Stimulated activated CD8-positive, alpha-beta memory T cell treated with anti-CD3 and anti-CD28 coated beads, Interleukin-12 subunit alpha, Interleukin-12 subunit beta, amount 100 ng/mL, for 24 hours (primary cell): Measurements from ENCODE around the gene ONECUT3.

Experiments
- DNase-seq: peaks from one replicate; pipeline ENCODE4 v3.0.0-alpha.2; 2020; ENCODE audit errors: extremely low read depth

The ONECUT3 gene

DNA sequence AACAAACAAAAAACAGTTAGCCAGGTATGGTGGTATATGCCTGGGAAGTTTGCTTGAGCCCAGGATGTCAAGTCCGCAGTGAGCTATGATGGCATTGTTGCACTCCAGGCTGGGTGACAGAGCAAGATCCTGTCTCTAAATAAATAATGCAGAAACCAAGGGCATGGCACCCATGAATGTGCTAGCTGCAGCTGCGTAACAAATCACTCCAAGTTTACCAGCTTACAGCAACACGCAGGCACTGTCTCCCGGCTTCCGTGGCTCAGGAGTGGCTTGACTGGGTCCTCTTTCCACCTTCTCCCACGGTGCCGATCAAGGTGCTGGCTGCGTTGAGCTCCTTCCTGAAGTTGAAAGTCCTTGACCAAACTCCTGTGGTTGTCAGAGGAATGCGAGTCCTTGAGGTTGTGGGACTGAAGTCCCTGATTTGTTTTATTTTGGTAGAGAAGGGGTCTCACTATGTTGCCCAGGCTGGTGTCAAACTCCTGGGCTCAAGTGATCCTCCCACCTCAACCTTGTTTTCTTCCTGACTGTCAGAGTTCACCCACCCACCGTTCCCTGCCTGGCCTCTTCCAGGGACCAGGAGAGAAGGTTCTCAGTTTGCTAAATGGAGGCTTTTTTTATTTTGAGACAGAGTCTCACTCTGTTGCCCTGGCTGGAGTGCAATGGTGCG is 13.2 kb upstream of the ONECUT3 start:
- DNase-seq = no peak

DNA sequence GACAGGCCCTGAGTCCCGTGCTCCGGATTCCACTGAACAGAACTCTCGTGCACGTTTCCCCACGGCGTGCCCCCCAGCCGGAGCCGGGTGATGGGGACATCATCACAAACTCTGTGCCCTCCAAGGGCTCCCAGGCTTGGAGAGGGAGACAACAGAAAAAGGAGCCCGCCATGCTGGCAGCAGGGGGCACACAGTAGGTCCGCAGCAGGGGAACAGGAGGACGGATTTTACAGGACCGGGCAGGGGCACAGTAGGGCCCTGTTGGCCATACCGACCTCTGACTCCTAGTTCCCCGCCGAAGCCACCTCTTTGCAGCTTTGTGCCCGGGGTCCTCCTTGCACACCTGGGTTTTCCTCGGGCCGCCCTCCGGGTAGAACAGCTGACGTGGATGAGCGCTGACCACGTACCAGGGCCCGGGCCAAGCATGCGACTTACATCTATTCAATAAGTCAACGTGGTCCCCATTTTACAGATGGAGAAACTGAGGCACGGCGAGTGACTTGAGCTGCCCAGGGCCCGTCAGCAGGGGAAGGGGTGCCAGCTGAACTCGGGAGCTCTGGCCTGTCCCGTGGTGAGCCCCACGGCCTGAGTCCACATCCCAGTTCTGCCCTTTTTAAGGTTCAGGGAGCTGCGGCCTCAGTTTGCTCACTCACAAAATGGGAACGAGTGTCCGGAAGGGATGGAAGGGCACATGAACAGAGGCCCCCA is 10.2 kb upstream of the ONECUT3 start:
- no peak for DNase-seq

DNA sequence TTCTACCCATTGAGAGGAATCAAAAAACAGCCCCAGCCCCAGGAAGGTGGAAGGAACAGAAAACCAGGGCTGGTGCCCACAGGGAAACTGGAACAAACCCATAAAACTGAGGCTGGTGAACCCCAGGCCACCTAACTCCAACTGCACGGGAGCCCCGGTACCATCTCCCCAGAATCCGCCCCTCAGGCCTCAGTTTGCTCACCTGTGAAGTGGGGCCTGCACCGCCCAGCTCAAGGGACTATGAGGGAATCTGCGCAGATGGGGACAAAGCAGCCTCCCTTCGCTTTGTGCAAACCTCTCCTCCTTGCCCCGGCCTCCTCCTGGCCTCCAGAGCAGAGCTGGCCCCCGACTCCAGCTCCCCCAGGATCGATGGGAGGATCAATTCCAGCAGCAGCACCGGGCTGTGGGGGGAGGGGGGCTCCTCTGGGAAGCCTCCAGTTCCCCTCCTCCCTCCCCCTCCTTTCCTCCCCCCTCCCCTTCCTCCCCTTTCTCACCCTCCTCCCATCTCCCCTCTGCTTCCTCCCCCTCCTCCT is 9.1 kb upstream of the ONECUT3 start:
- DNase-seq = no peak

DNA sequence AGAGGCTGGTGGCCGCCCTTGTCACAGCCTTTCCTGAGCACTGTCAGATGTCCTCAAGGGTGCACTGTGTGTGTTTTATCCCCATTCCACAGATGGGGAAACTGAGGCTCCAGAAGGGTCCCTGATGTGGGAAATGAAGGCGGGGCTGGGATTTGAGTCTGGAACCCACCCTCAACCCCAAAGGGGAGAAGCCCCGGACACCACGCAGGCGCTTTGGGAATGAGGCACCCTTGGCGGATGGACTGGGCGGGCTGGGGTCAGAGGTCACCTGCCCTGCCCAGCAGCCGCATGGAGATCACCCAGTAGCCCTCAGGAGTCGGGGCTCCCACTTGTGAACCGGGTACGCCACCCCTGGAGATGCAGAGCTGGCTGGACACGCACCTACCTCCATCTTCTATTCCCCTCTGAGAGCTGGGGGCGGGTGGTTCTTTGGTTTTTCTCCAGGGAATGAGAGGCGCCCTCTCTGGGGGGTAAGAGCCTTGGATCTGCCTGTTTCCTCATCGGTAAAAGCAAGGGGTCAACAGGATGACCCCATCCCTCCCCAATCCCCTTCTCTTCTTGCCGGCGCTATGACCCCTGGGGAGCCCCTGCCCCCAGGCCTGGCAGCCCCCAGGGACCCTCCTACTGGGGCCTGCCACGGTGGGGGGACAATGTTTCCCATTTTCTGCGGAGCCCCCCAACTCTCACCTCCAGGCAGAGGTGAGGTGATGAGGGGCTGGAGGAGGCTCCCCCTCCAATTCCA is 8.3 kb upstream of the ONECUT3 start:
- no peak for DNase-seq

DNA sequence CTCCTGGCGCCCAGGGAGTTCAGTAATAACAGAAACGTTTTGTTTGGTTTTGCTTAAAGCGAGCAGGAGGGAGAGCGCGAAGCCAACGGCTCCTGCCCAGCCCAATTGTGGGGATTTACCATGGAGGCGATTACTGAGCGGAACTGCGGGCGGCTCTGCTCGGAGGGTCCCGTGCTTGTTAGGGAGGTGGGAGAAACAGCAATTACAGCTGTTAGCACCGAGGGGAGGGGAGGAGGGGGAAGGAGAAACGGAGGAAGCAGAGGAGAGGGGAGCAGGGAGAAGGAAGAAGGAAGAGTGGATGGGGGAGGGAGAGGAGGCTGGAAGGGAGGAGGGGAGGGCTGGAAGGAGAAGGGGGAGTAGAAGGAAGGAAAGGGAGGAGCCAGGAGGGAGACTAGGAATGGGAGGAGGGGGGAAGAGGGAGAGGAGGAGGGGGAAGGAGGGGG is 7.7 kb upstream of the ONECUT3 start:
- no peak for DNase-seq

DNA sequence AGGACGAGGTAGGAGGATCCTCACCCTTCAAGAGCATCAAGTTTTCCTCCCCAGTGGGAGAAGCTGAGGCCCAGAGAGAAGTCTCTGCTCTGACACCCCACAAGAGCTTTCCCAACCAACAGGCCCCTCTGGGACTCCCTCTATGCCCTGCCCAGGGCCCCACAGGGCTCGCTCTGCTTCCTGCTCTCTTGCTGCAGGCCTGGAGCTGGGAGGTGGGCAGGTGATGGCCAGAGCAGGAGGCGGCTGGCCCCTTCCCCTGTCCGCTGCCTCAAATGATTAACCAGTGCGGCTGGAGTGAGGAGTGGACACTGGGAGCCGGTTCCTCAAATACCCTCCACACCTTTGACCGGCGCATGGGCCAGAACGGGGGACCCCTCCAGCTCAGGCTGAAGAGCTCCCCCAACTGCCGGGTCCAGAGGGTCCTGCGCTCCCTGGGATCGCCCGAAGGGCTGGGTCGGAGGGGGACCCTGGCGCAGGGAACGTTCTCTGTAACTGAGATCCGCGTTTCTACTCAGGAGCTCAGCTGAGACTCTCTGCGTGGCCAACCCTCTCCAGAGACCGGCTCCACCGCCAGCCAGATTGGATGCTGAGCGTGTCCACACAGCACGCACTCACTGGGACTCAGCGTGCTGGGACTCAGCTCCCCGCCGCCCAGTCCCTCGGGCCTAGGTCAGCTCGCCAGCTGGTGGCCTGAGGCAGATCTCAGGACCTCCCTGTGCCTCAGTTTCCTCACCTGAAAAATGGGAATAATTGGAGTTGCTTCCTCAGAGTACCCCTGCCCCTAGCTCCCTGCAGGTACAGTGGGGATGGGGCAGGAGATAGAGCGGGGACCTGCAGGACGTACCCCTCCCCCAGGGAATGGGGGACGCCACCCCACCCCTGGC is 6.7 kb upstream of the ONECUT3 start:
- no peak for DNase-seq

DNA sequence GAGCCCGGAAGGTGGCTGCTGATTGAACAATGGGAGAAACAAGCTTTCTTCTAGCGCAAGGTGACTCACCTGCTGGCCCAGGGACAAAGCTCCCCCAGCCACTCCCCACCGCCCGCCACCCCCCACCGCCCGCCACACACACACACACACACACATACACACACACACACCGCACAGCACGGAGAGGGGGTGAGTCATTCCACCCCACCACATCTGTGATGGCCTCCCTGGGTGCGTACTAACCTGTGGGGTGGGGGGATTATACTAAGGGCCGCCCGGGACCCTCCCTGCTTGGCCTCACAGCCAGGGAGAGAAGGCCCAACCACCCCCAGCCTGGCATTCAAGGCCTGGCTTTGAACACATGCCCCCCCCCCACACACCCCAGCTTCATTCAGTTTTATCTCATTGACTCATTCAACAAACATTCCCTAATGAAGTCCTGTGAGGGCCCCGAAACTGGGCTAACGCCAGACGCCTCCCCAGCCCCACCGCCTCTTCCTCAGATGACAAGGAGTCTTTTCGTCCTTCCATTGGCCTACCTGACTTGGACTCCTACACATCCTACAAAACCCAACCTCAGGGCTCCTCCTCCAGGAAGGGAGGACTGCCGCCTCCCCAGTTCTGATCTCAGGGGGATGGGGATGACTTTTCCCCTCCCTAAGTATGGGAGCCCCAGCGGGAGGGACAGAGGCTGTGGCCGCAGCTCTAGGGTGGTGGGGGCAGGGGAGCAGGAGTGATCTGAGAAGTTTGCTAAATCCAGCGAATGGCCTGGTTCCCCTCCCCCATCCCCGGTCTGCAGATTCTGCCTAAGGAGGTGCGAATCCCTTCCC is 5.8 kb upstream of the ONECUT3 start:
- DNase-seq = no peak

DNA sequence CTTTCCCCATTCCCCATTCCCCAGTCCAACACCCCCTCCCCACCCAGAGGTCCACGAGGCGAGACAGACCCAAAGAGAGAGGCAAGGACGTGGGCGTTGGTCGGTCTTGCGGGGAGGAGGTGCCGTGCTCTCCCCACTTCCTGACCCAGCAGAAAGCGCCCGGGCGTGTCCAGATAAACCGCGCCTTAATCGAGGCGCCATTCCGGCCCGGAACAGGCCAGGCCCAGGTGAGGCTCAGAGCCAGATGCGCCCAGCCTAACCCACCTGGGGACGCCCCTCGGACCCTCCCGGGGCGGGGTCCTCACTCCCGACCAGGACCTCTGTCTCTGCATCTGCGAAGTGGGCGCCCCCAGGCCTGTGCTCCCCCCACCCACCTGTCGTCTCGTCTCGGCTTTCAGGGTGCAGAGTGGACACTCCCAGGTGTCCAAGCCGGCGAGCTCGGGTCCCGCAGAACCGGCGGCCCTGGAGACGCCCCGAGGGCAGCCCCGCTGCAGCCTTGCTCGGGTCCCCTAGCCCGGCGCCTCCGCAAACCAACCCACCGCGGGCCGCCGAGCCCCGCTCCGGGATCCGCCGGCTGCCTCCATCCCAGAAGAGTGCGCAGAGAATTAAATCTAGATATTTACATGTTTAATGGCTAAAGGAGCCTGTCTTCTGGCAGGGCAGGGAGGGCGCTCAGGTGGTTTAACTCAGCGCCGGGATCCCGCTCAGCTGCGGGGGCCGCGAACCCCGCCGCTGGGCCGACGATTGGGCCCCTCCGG is 5.0 kb upstream of the ONECUT3 start:
- no peak for DNase-seq

DNA sequence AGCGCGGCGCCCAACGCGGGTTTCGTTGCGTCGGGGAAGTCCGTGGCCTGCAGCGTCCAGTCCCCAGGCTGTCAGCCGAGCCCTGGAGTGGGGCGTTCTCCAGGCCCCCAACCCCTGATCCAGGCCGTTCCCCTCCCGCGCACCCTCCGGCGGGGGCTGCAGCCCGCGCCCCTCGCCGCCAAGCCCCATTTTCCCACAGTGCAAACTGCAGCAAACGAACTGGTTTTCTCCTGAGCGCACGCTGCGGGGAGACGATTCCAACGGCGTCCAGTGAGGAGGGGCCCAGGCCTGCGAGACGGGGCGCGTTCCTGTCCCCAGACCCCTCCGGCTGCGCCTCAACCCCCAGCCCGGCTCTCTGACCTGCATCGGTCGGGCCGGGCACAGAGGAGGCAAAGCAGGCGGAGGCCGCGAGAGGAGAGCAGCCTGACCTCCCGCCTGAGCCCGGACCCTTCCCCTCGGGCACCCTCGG is 4.4 kb upstream of the ONECUT3 start:
- DNase-seq = no peak

DNA sequence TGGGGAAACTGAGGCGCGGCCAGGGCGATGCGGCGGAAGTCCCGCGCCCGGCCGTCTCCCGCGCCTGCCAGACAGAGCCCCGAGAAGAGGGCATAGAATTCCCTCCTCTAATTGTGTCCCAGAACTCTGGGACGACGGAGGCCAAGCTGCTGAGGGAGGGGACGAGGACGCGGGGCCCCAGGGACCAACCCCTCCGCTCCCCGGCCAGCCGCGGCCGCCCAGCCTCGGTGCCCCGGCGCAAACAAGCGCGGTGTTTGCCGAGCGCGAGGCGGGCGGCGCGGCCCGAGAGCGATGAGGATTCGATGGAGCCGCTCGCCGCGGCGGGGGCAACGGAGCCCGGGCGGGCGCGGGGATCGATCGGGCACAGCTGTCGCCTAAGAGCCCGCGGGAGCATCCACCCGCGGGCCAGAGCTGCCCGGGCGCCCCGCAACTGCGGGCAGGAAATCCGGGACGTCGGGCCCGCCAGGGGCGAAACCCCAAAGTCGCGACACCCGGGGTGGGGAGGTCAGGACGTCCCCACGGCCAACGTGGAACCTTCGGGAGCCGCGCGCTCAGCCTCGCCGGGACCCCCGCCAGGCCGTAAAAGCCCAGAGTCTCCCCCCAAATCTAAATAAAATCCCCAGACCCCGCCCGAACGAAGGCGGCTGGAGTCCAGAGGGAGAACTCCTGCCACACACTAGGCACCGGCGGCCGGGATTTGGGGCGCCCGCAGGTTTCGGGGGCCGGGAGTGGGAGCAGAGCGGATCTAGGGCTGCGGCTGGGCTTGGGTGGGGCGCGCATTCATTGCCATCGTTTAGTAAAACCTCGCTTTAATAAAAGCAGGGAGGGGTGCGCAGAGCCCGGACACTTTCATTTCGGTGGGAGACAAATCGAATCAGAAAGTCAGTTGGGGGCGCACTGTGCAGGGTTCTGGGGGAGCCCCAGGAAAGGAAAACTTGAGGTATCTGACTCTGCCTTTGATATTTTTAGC is 3.6 kb upstream of the ONECUT3 start:
- no peak for DNase-seq

DNA sequence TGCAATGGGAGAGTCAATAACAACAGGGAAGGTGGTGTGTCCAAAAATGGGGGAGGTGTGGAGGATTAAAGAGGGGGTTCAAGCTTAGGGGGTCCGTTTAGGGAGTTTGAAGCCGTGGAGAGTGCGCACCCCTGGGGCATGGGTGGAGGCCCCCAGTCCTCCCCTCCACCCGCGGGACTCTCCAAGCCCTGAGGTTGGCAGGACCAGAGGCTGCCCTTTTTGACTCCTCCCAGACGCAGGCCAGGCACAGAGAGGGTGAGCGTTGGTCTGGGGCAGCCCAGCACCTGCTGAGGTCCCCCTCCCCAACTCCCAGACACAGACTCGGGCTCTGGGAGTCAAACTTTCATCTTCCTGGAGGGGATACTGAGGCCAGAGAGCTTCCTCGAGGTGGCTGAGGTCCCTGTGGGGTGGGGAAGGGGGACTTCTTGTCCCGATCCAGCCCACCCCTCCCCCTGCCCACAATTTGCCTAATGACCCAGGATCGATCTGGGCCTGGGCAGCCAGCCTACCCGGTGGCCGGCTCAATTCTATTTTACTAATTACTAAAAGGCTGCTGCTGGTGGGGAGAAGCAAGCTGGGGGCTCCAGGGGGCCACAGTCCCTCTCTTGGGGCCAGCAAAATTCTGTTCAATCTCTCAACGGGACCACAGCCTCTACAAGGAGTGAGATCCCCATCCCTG is 2.8 kb upstream of the ONECUT3 start:
- DNase-seq = no peak

DNA sequence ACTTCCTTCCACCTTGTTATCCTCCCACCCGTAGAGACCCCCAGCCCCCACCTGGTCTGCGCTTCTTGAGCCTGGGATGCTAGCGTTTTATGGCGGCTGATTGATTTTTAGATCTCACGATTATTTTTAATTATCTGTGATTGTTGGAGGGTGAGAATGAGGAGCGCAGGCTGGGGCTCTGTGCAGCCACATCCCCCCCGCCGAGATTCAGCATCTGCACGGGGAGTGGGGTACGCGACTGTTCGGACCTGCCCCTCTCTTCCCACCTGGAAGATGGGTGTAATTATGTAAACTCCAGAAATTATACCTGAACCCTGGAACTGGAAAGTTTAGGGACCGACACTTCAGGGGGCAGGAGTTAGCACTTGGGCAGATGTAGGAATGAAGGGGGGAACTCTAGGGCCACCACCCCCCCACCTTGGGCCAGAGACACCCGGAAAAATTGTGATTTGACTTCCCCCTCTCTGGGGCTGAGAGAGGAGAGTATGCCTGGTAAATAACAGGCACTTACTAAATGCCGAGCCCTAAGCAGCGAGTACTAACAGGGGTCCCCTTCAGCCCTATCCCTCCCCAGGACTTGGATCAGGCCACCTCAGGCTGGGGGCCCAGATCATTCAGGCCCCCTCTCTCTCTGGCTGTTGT is 1.8 kb upstream of the ONECUT3 start:
- DNase-seq = no peak

DNA sequence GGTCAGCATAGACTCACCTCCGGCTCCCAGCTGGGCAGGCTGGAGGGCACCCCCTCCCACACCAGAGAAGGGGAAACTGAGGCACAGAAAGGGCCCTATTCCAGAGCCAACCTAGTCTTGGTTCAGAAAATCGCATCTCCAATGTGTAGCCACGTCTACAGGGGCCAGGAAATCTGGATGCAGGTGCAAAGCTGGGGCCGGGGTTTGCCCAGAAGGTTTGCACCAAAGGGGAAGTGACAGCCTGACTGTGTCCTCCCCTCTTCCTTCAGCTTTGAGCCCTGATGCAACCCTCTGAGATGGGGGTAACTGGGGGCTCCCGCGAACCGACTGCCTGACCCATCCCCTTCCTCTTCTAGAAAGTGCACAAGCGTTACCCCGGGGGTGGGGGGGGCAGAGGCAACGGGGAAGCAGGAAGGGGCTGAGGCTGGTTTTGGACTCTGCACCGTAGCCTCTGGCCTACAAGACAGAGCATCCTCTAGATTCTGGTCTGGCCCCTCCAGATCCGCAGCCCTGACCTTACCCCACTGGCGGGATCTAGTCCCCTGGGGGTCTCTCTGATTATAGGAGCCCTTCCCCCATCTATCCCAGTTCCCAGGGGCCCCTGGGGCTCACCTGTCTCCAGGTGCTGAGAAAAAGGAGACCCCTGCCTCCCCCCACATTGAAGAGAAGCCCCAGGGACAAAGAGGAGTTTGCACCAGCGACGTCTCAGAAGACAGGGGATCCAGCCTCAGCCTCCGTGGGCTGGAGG is 1.1 kb upstream of the ONECUT3 start:
- no peak for DNase-seq

DNA sequence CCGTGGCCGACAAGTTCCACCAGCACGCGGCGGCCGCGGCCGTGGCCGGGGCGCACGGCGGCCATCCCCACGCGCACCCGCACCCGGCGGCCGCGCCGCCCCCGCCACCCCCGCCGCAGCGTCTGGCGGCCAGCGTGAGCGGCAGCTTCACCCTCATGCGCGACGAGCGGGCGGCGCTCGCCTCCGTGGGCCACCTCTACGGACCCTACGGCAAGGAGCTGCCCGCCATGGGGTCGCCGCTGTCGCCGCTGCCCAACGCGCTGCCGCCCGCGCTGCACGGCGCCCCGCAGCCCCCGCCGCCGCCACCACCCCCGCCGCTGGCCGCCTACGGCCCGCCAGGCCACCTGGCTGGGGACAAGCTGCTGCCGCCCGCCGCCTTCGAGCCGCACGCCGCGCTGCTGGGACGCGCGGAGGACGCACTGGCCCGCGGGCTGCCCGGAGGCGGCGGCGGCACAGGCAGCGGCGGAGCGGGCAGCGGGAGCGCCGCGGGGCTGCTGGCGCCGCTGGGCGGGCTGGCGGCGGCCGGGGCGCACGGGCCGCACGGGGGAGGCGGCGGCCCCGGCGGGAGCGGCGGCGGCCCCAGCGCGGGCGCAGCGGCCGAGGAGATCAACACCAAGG is 821 bp downstream of the ONECUT3 start:
- DNase-seq = no peak

DNA sequence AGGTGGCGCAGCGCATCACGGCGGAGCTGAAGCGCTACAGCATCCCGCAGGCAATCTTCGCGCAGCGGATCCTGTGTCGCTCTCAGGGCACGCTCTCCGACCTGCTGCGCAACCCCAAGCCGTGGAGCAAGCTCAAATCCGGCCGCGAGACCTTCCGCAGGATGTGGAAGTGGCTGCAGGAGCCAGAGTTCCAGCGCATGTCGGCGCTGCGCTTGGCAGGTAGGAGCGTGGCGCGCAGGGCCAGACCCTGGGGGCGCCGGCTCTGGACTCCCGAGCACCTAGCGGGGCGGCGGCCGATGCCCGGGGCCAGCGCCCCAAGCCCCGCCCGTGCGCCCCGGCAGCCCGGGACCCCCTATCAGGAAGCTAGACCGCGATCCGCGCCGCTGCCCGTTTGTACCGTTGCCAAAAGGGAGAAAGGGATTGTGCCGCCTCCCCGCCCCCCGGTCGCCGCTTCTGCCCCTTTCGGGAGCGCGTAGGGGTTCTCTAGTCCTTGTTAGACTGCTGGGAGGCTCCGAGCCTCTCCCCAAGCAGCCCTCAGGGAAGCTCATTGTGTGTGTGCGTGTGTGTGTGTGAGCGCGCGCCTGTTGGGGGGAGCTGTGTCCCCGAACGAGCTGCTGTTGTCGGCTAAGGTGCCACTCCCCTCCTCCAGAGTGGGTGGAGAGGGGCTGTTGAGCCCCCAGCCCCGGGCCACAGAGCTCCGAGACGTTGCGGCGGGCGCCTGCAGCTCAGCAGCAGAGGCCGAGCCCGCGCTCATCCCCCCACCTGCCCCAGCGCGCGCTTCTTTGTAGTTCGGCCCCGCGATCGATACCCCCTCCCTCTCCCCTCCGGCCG is 1.5 kb downstream of the ONECUT3 start:
- no peak for DNase-seq
